D721Med (cell line): ENCODE results near the gene GABBR1.

Source experiments
- DNase-seq: peaks from one replicate; pipeline ENCODE4 v3.0.0; 2011; ENCODE audit warnings: low spot score; ENCODE audit not compliant: insufficient read length
- FAIRE-seq: peaks from 2 replicates; lab custom pipeline; 2011; peaks lifted over from hg19 to GRCh38; lab: Jason Lieb, UNC
- CTCF ChIP-seq: IDR thresholded peaks from 2 replicates; pipeline ENCODE4 v1.5.1; 2012; ENCODE audit warnings: mild to moderate bottlenecking, control low read depth; ENCODE audit not compliant: insufficient read depth; ENCODE audit errors: missing control alignments

GABBR1 gene

GRCh38 chr6:29590218-29590808 lies 42.7 kb downstream of the GABBR1 start:
- FAIRE-seq (no peak), DNase-seq (no peak)
- TF ChIP-seq CTCF: no peak

GRCh38 chr6:29589423-29590048 lies 43.4 kb downstream of the GABBR1 start:
- no peak for DNase-seq
- no peak for FAIRE-seq
- TF ChIP-seq CTCF: peak; percentile 88

- DNase-seq: no peak
- no peak for FAIRE-seq
- TF ChIP-seq CTCF: no peak
Observed at GRCh38 chr6:29584821-29585220, 48.2 kb downstream of the GABBR1 start, which contains the start of gene OR2H2. Gene OR2H2, plus strand, starts transcription at chr6:29585121. Its CDS starts 2,824 bp downstream, at chr6:29587945.

- DNase-seq (no peak), FAIRE-seq (no peak)
- no peak for TF ChIP-seq CTCF
Observed at GRCh38 chr6:29577544-29577943, 55.4 kb downstream of the GABBR1 start.

- DNase-seq (no peak), FAIRE-seq (no peak)
- TF ChIP-seq CTCF: no peak
Observed at GRCh38 chr6:29576056-29576455, 56.9 kb downstream of the GABBR1 start.

GRCh38 chr6:29567991-29568390 lies 65.0 kb downstream of the GABBR1 start:
- no peak for TF ChIP-seq CTCF
- DNase-seq: no peak
- no peak for FAIRE-seq

GRCh38 chr6:29567541-29567940 lies 65.4 kb downstream of the GABBR1 start:
- no peak for DNase-seq
- TF ChIP-seq CTCF: no peak
- FAIRE-seq: no peak
